RWPE2 (cell line): Measurements from ENCODE around the gene DEF6.
"Not testable (repeated sequence)": the region's sequence is repeated elsewhere in the genome, so short reads cannot be mapped to it uniquely, and the experiment has no call there.

Source experiments
- ATAC-seq: fragments of 200-7000 bp; cut with Tn5 transposase; 3 replicates; pipeline ENCODE4 v1.9.1; 2021; ENCODE audit warnings: low read depth
- DNase-seq: peaks from one replicate; pipeline ENCODE4 v3.0.0-alpha.2; 2020; ENCODE audit warnings: low spot score
- H3K27ac ChIP-seq: fragments of 450-650 bp; 2 replicates; pipeline ENCODE4 v1.5.1; 2017; ENCODE audit warnings: mild to moderate bottlenecking; ENCODE audit not compliant: poor library complexity, severe bottlenecking
- H3K27me3 ChIP-seq: fragments of 250-450 bp; sonication (Bioruptor Pico); 2 replicates; pipeline ENCODE4 v1.5.1; 2021; ENCODE audit warnings: mild to moderate bottlenecking, moderate library complexity; ENCODE audit not compliant: insufficient read depth, poor library complexity, severe bottlenecking
- H3K36me3 ChIP-seq: fragments of 250-450 bp; sonication (Bioruptor Pico); 2 replicates; pipeline ENCODE4 v1.5.1; 2020; ENCODE audit warnings: low read depth, mild to moderate bottlenecking, moderate library complexity
- H3K4me1 ChIP-seq: fragments of 250-450 bp; sonication (Bioruptor Pico); 2 replicates; pipeline ENCODE4 v1.5.1; 2021; ENCODE audit warnings: mild to moderate bottlenecking, moderate library complexity; ENCODE audit not compliant: insufficient read depth, poor library complexity, severe bottlenecking
- H3K4me3 ChIP-seq: fragments of 250-450 bp; sonication (Bioruptor Pico); 2 replicates; pipeline ENCODE4 v1.5.1; 2021; ENCODE audit warnings: mild to moderate bottlenecking, moderate library complexity; ENCODE audit not compliant: severe bottlenecking
- H3K9me3 ChIP-seq: fragments of 250-450 bp; sonication (Bioruptor Pico); 2 replicates; pipeline ENCODE4 v1.5.1; 2021; ENCODE audit warnings: mild to moderate bottlenecking, moderate library complexity; ENCODE audit not compliant: severe bottlenecking
- TF ChIP-seq, protein P1 (sequence below): fragments of 450-650 bp; IDR thresholded peaks from one replicate; pipeline ENCODE4 v1.5.1; 2017; ENCODE audit warnings: mild to moderate bottlenecking, moderate library complexity; ENCODE audit not compliant: poor library complexity, severe bottlenecking

The DEF6 gene

DNA sequence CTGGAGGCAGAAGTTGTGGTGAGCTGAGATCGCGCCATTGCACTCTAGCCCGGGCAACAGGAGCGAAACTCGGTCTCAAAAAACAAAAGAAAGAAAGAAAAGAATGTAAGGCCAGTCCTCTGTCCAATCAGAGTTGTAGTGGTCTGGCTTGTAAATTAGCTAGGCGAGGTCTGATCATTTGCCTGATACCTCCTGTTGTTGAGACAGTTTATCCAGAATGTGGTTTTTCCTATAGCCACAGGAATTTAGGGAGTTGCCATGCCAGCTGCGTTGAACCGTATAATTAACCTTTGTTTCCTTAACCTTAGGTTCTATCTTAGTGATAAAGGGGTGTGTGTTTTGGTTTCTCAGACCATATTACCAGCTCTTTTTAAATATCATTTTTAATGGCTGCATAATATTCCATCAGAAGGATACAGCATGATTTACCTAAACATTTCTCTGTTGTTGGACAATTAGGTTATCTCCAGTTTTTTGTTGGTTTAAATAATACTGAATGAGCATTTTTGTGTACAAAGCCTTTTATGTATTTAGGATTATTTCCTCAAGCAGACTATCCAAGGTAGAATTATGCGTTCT lies 33.0 kb downstream of the DEF6 start:
- Histone ChIP-seq H3K27me3 (peaks cover 2% of the 10 kb centered on the region), H3K36me3 (no peaks in the 10 kb centered on the region), H3K9me3 (no peaks in the 10 kb centered on the region), H3K4me1 (no peaks in the 10 kb centered on the region), H3K27ac (no peak overlapping the region), H3K4me3 (no peak overlapping the region)
- DNase-seq, result no peak
- TF ChIP-seq, protein P1, sequence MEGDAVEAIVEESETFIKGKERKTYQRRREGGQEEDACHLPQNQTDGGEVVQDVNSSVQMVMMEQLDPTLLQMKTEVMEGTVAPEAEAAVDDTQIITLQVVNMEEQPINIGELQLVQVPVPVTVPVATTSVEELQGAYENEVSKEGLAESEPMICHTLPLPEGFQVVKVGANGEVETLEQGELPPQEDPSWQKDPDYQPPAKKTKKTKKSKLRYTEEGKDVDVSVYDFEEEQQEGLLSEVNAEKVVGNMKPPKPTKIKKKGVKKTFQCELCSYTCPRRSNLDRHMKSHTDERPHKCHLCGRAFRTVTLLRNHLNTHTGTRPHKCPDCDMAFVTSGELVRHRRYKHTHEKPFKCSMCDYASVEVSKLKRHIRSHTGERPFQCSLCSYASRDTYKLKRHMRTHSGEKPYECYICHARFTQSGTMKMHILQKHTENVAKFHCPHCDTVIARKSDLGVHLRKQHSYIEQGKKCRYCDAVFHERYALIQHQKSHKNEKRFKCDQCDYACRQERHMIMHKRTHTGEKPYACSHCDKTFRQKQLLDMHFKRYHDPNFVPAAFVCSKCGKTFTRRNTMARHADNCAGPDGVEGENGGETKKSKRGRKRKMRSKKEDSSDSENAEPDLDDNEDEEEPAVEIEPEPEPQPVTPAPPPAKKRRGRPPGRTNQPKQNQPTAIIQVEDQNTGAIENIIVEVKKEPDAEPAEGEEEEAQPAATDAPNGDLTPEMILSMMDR, result no peak
- no peak for ATAC-seq

DNA sequence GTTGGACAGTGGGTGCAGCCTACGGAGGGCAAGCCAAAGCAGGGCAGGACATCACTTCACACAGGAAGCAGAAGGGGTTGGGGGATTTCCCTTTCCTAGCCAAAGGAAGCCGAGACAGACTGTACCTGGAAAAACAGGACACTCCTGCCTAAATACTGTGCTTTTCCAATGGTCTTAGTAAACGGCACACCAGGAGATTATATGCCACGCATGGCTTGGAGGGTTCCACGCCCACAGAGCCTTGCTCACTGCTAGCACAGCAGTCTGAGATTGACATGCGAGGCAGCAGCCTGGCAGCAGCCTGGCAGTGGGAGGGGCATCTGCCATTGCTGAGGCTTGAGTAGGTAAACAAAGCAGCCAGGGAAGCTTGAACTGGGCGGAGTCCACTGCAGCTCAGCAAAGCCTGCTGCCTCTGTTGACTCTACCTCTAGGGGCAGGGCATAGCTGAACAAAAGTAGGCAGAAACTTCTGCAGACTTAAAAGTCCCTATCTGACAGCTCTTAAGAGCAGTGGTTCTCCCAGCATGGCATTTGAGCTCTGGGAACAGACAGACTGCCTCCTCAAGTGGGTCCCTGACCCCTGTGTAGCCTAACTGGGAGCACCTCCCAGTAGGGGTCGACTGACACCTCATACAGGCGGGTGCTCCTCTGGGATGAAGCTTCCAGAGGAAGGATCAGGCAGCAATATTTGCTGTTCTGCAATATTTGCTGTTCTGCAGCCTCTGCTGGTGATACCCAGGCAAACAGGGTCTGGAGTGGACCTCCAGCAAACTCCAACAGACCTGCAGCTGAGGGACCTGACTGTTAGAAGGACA lies 34.7 kb downstream of the DEF6 start:
- H3K27ac ChIP-seq, result not testable (repeated sequence)

DNA sequence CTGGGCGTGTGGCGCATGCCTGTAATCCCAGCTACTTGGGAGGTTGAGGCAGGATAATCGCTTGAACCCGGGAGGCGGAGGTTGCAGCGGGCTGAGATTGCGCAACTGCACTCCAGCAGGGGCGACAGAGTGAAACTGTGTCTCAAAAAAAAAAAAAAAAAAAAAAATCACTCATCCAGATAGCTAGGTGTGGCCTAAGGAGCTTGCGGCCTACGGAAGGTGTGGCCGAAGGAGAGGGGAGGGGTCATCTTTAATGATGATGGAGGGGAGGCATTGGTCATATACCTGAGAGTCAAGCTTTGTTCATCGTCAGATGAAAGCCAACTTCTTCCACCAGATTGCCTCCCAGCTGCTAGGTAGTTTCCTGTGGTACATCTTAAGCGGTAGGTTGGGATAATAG lies 43.9 kb downstream of the DEF6 start:
- TF ChIP-seq, protein P1, result no peak
- Histone ChIP-seq H3K27ac (no peak overlapping the region), H3K9me3 (no peaks in the 10 kb centered on the region), H3K36me3 (peaks cover 22% of the 10 kb centered on the region), H3K27me3 (no peaks in the 10 kb centered on the region), H3K4me1 (peaks cover 8% of the 10 kb centered on the region), H3K4me3 (no peak overlapping the region)
- DNase-seq, result no peak
- ATAC-seq, result no peak

More for the DNA sequence above, 34.7 kb downstream of the DEF6 start:
- not testable (repeated sequence) for H3K27me3 ChIP-seq, H3K4me1 ChIP-seq, DNase-seq, H3K36me3 ChIP-seq, H3K9me3 ChIP-seq, H3K4me3 ChIP-seq
- peak; percentile 87 for ATAC-seq
- TF ChIP-seq, protein P1, result peak; percentile 18

DNA sequence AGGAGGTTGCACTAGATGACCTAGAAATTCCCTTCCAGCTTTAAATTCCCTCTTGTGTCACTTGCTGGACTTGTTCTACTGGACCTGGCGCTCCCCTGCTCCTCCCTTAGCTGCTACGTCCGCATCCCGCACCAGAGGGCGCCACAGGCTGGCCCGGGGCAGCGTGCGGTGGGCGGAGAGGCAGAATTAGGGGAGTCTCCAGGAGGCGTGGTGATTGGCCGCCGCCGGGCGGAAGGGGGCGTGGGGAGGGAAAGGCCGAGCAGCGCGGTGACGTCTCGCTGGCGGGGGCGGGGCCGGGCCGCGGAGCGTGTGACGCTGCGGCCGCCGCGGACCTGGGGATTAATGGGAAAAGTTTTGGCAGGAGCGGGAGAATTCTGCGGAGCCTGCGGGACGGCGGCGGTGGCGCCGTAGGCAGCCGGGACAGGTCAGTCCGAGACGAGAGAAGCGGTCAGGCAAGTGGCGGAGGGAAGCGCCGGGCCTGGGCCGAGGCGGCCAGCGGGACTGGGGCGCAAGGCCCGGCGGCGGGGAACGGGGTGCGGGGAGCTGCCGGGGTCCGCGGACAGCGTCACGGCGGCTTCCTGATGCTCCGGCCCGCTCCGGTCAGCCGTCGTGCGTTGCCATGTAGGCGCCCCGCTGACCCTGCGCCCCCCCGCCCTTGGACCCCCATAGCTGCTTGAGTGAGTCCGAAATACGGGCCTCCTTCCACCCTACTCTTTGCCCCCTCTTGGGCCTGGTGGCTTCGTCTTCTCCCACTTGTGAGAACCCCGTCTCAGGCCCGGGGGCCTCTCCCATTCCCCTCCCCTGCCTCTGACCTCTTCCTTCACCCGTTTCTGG lies 44.9 kb downstream of the DEF6 start, which contains the start of gene PPARD:
Gene PPARD (plus strand): TSS at position 301 of the 834 bp plus-strand sequence. CDS start 68,530 bp downstream, outside the sequence.
- Histone ChIP-seq H3K36me3 (peaks cover 31% of the 10 kb centered on the region), H3K9me3 (no peaks in the 10 kb centered on the region), H3K4me3 (peak within 1 kb of the TSS; percentile 81), H3K27me3 (no peaks in the 10 kb centered on the region), H3K27ac (peak within 1 kb of the TSS; percentile 43), H3K4me1 (peaks cover 8% of the 10 kb centered on the region)
- TF ChIP-seq, protein P1, result peak; percentile 98
- peak; percentile 94 for DNase-seq
- peak; percentile 91 for ATAC-seq
